ENCODE data around the gene FER. TPM values are rescaled to one million over a fixed set of nuclear protein-coding genes. Genes with fewer than 3 reads are reported as not detected.

Gene FER
- total RNA-seq, 1 experiment from 2014 or later = 18.0 TPM

DNA sequence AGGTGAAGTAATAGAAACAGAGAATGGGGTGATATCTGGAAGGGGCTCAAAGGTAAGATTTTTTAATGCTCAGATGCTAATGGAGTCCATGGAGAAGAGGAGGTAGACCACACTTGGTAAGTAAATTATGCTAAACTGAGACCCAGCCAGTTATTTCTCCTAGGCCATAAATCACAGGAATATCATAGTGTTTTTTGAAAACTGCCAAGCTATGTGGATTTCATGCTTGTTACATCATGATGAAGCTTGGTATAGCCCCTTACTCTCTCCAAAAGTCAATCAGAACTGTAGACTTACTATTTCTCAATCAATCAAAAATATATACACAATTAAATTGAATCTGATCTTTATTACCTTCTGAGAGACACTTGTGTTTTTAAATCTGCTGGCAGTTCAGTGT, 409.2 kb downstream of the FER start:
- H3K4me3 Mint-ChIP-seq = no peak overlapping the region
- H3K27ac ChIP-seq (ENCODE audit: insufficient read length, low read depth, low read length) = no peak overlapping the region
- no peak for DNase-seq

More for the DNA sequence above, 409.2 kb downstream of the FER start:
- Histone ChIP-seq H2BK120ac (ENCODE audit: low read depth, low read length, poor library complexity, severe bottlenecking) (no peak overlapping the region), H4K5ac (ENCODE audit: insufficient read length, low read depth, low read length) (no peak overlapping the region), H3K4ac (ENCODE audit: low read depth, low read length) (no peak overlapping the region), H3K56ac (ENCODE audit: insufficient read length, low read depth, low read length) (no peak overlapping the region), H2BK20ac (ENCODE audit: low read depth, low read length, poor library complexity, severe bottlenecking) (no peak overlapping the region), H4K20me1 (ENCODE audit: control insufficient read depth, insufficient read depth, insufficient read length) (no peaks in the 10 kb centered on the region), H3K23ac (ENCODE audit: insufficient read length, low read depth, low read length) (no peak overlapping the region), H2BK15ac (ENCODE audit: low read depth, low read length) (no peak overlapping the region), H4K91ac (ENCODE audit: insufficient read length, low read depth, low read length) (no peak overlapping the region), H3K79me1 (ENCODE audit: insufficient read depth, low read depth, low read length, poor library complexity, severe bottlenecking) (no peaks in the 10 kb centered on the region), H3K9me3 (ENCODE audit: control insufficient read depth, low read depth, low read length) (no peaks in the 10 kb centered on the region), H3K4me2 (ENCODE audit: insufficient read depth, insufficient read length, low read length) (no peak overlapping the region), H2AK5ac (ENCODE audit: insufficient read length, low read length) (no peak overlapping the region), H3K4me1 (ENCODE audit: insufficient read depth, low read length) (no peaks in the 10 kb centered on the region), H3K79me2 (ENCODE audit: insufficient read depth, low read length) (no peaks in the 10 kb centered on the region), H2BK5ac (ENCODE audit: insufficient read length, low read length) (no peak overlapping the region), H3K9ac (ENCODE audit: extremely low read depth, insufficient read length, low read length) (no peak overlapping the region), H3K23me2 (ENCODE audit: insufficient read length, low read depth, low read length, poor library complexity, severe bottlenecking) (no peaks in the 10 kb centered on the region), H2BK12ac (ENCODE audit: insufficient read length, low read depth, low read length) (no peak overlapping the region), H3K14ac (ENCODE audit: insufficient read depth, low read length) (no peak overlapping the region), H3K18ac (ENCODE audit: insufficient read length, low read depth, low read length) (no peak overlapping the region), H2AFZ (ENCODE audit: low read length) (no peak overlapping the region), H3T11ph (ENCODE audit: low read length) (no peak overlapping the region), H4K8ac (replicated peaks; ENCODE audit: insufficient read length, low read depth, low read length) (no peak overlapping the region), H3K27me3 (ENCODE audit: insufficient read depth, low read length) (no peaks in the 10 kb centered on the region)
- Mint-ChIP-seq H3K36me3 (ENCODE audit: insufficient read depth in 1 of 3, low read depth in 3 of 3) (no peaks in the 10 kb centered on the region), H3K27ac (no peak overlapping the region), H3K27me3 (ENCODE audit: low read depth) (no peaks in the 10 kb centered on the region), H3K9me3 (no peaks in the 10 kb centered on the region), H3K4me1 (no peaks in the 10 kb centered on the region)
- TF ChIP-seq, protein P1, sequence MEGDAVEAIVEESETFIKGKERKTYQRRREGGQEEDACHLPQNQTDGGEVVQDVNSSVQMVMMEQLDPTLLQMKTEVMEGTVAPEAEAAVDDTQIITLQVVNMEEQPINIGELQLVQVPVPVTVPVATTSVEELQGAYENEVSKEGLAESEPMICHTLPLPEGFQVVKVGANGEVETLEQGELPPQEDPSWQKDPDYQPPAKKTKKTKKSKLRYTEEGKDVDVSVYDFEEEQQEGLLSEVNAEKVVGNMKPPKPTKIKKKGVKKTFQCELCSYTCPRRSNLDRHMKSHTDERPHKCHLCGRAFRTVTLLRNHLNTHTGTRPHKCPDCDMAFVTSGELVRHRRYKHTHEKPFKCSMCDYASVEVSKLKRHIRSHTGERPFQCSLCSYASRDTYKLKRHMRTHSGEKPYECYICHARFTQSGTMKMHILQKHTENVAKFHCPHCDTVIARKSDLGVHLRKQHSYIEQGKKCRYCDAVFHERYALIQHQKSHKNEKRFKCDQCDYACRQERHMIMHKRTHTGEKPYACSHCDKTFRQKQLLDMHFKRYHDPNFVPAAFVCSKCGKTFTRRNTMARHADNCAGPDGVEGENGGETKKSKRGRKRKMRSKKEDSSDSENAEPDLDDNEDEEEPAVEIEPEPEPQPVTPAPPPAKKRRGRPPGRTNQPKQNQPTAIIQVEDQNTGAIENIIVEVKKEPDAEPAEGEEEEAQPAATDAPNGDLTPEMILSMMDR (conservative IDR thresholded peaks at IDR 0.05) = no peak
